RWPE1 (cell line): ENCODE results near the gene CPOX.

Experiments
- CTCF ChIA-PET: fragments of 350-600 bp; sonication (Branson Sonifier 250); formaldehyde crosslinking; extraction: SDS; loops from one replicate; lab custom pipeline; 2021; lab: Yijun Ruan, JAX
- POLR2A ChIA-PET: fragments of 400-600 bp; formaldehyde crosslinking; extraction: SDS; loops from one replicate; lab custom pipeline; 2020; ENCODE audit warnings: antibody characterized with exemption; ENCODE audit not compliant: low non-redundant PET; lab: Yijun Ruan, JAX
- DNase-seq: peaks from one replicate; pipeline ENCODE4 v3.0.0; 2012; ENCODE audit warnings: low spot score
- H3K27ac ChIP-seq: fragments of 450-650 bp; 2 replicates; pipeline ENCODE4 v1.5.1; 2017
- CTCF ChIP-seq: fragments of 450-650 bp; conservative IDR thresholded peaks from 2 replicates; pipeline ENCODE4 v1.5.1; 2017; ENCODE audit warnings: low read depth, mild to moderate bottlenecking

The CPOX gene

GRCh38 chr3:98588065-98588464 lies 5.3 kb downstream of the CPOX start:
- TF ChIP-seq CTCF, result no peak
- CTCF ChIA-PET, result interaction anchor here (0.6 kb wide), 1 partner anchor 9 kb away, joined by 3 read pairs; no protein-coding TSS in a partner anchor
- no peak for DNase-seq
- no peak overlapping the region for H3K27ac ChIP-seq
- POLR2A ChIA-PET, result no interaction called here

- ChIA-PET POLR2A (no interaction called here), CTCF (interaction anchor here (0.5 to 0.7 kb wide), 2 partner anchors 41 to 795 kb away, joined by 4 to 5 read pairs; no protein-coding TSS in a partner anchor)
- H3K27ac ChIP-seq, result no peak overlapping the region
- DNase-seq, result no peak
- TF ChIP-seq CTCF, result no peak
Measured at GRCh38 chr3:98587654-98588053, 5.8 kb downstream of the CPOX start.

- TF ChIP-seq CTCF, result no peak
- H3K27ac ChIP-seq, result no peak overlapping the region
- POLR2A ChIA-PET, result no interaction called here
- CTCF ChIA-PET, result interaction anchor here (0.9 kb wide), 1 partner anchor 254 kb away, joined by 3 read pairs; no protein-coding TSS in a partner anchor
- DNase-seq, result no peak
Measured at GRCh38 chr3:98584547-98584946, 8.9 kb downstream of the CPOX start.

GRCh38 chr3:98583766-98584165 lies 9.6 kb downstream of the CPOX start:
- DNase-seq, result no peak
- no peak overlapping the region for H3K27ac ChIP-seq
- CTCF ChIA-PET, result no interaction called here
- no peak for TF ChIP-seq CTCF
- POLR2A ChIA-PET, result no interaction called here

- H3K27ac ChIP-seq, result no peak overlapping the region
- CTCF ChIA-PET, result no interaction called here
- no peak for TF ChIP-seq CTCF
- DNase-seq, result no peak
- POLR2A ChIA-PET, result no interaction called here
Measured at GRCh38 chr3:98582042-98582441, 11.4 kb downstream of the CPOX start.

GRCh38 chr3:98581474-98581873 lies 11.9 kb downstream of the CPOX start:
- H3K27ac ChIP-seq, result no peak overlapping the region
- ChIA-PET POLR2A (no interaction called here), CTCF (interaction anchor here (0.6 kb wide), 1 partner anchor 8 kb away, joined by 4 read pairs; no protein-coding TSS in a partner anchor)
- no peak for DNase-seq
- no peak for TF ChIP-seq CTCF
